ENCODE measurements around the gene CBR1.
"Not testable (repeated sequence)": the region's sequence is repeated elsewhere in the genome, so short reads cannot be mapped to it uniquely, and the experiment has no call there.

Gene CBR1

DNA sequence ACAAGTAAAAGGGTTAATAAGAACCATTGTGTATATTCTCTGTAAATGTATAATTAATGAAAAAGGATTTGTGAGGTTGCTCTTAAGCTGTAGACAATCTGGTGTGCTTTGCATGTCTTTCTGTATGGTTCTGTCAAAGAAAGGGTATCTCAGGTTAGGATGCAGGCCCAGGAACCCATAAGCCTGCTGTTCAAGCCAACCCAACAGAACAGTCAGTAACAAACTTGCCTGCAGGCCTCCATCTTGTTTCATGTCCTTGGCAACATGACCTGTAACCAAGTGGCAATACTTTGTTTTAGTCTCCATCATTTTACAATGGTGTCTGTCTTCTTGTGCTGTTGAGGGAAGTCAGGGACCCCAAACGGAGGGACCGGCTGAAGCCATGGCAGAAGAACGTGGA lies 29.2 kb downstream of the CBR1 start:
- Histone ChIP-seq H3K79me2 (ENCODE audit: control insufficient read depth, insufficient read depth, low read length, unreplicated experiment) (no peaks in the 10 kb centered on the region), H2AFZ (ENCODE audit: low read length, unreplicated experiment) (no peak overlapping the region), H3K4me3 (ENCODE audit: low read depth, low read length) (no peak overlapping the region), H3K4me1 (ENCODE audit: control insufficient read depth, insufficient read depth, low read length, unreplicated experiment) (no peaks in the 10 kb centered on the region), H3K27ac (ENCODE audit: low read depth, low read length) (no peak overlapping the region), H3K36me3 (ENCODE audit: insufficient read depth, low read length) (no peaks in the 10 kb centered on the region), H3K27me3 (ENCODE audit: insufficient read depth, low read length) (peaks cover 4% of the 10 kb centered on the region; the same call in 1 of the 2 replicates)

DNA sequence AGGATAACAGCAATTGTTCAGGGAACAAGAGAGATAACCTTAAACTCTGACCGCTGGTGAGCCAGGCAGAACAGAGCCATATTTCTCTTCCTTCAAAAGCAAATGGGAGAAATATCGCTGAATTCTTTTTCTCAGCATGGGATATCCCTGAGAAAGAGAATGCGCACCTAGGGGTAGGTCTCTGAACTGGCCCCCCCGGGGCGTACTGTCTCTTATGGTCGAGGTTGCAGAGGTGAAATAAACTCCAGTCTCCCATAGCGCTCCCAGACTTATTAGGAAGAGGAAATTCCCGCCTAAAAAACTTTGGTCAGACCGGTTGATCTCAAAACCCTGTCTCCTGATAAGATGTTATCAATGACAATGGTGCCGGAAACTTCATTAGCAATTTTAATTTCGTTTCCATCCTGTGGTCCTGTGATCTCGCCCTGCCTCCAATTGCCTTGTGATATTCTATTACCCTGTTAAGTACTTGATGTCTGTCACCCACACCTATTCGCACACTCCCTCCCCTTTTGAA lies 29.9 kb downstream of the CBR1 start:
- not testable (repeated sequence) for H3K36me3 ChIP-seq (ENCODE audit: insufficient read depth, low read length); H3K27ac ChIP-seq (ENCODE audit: low read depth, low read length); H3K4me3 ChIP-seq (ENCODE audit: low read depth, low read length); H2AFZ ChIP-seq (ENCODE audit: low read length, unreplicated experiment); H3K27me3 ChIP-seq (ENCODE audit: insufficient read depth, low read length); H3K4me1 ChIP-seq (ENCODE audit: control insufficient read depth, insufficient read depth, low read length, unreplicated experiment); H3K79me2 ChIP-seq (ENCODE audit: control insufficient read depth, insufficient read depth, low read length, unreplicated experiment)

DNA sequence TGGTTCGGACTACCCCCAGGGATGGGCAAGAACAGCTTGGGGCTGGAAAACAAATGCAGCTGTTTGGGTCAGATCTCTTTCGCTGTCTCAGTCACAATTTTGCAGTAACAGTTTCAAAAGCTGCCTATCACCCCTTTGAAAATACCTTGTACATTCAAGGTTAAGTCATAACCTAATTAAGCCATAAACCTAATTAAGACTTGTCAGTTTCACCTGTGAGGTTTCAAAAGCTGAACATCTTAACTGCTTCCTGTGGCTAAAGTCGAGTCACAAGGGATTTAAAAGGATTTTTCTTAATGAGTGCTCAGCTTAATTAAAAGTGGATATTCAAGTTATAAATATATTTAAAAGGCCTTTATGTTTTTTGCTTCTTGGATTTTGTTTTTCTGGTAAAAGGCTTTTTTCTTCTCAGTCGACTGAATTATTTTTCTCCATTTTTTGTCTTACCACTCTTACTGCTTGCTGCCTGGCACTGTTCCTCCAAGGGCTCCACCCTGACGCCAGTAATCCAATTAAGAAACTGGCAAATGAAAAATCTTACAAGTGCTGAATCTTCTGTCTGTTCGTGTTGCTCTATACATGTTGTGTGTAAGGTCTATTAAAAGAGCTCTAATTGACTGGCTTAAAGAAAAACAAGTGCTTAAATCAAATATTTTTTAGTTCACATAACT lies 31.3 kb downstream of the CBR1 start:
- H2AFZ ChIP-seq (ENCODE audit: low read length, unreplicated experiment): no peak overlapping the region

DNA sequence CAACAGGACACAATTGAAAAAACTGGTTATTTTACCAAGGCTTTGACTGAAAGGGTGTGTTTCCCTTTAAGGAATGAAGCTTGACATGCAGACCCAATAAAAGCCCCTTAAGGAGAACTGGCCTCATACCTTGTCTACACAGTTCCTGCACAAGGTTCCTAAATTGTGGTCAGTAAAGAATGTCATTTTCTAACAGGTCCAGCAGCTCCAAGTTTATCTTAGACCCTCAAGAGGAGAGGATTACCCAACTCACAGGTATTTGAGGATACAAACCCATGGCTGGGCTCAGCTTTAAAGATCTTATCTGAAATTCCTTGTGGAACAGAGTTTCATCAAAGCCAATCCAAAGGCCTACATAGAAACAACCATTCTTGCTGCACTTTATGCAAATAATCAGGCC lies 33.6 kb downstream of the CBR1 start:
- Histone ChIP-seq H3K27me3 (ENCODE audit: insufficient read depth, low read length) (peaks cover 31% of the 10 kb centered on the region), H3K4me3 (ENCODE audit: low read depth, low read length) (no peak overlapping the region), H3K79me2 (ENCODE audit: control insufficient read depth, insufficient read depth, low read length, unreplicated experiment) (no peaks in the 10 kb centered on the region), H3K27ac (ENCODE audit: low read depth, low read length) (no peak overlapping the region), H3K36me3 (ENCODE audit: insufficient read depth, low read length) (no peaks in the 10 kb centered on the region), H3K4me1 (ENCODE audit: control insufficient read depth, insufficient read depth, low read length, unreplicated experiment) (no peaks in the 10 kb centered on the region), H2AFZ (ENCODE audit: low read length, unreplicated experiment) (no peak overlapping the region)

More for the DNA sequence above, 31.3 kb downstream of the CBR1 start:
- Histone ChIP-seq H3K27me3 (ENCODE audit: insufficient read depth, low read length) (peaks cover 22% of the 10 kb centered on the region), H3K4me3 (ENCODE audit: low read depth, low read length) (no peak overlapping the region), H3K79me2 (ENCODE audit: control insufficient read depth, insufficient read depth, low read length, unreplicated experiment) (no peaks in the 10 kb centered on the region), H3K27ac (ENCODE audit: low read depth, low read length) (no peak overlapping the region), H3K4me1 (ENCODE audit: control insufficient read depth, insufficient read depth, low read length, unreplicated experiment) (no peaks in the 10 kb centered on the region), H3K36me3 (ENCODE audit: insufficient read depth, low read length) (no peaks in the 10 kb centered on the region)

DNA sequence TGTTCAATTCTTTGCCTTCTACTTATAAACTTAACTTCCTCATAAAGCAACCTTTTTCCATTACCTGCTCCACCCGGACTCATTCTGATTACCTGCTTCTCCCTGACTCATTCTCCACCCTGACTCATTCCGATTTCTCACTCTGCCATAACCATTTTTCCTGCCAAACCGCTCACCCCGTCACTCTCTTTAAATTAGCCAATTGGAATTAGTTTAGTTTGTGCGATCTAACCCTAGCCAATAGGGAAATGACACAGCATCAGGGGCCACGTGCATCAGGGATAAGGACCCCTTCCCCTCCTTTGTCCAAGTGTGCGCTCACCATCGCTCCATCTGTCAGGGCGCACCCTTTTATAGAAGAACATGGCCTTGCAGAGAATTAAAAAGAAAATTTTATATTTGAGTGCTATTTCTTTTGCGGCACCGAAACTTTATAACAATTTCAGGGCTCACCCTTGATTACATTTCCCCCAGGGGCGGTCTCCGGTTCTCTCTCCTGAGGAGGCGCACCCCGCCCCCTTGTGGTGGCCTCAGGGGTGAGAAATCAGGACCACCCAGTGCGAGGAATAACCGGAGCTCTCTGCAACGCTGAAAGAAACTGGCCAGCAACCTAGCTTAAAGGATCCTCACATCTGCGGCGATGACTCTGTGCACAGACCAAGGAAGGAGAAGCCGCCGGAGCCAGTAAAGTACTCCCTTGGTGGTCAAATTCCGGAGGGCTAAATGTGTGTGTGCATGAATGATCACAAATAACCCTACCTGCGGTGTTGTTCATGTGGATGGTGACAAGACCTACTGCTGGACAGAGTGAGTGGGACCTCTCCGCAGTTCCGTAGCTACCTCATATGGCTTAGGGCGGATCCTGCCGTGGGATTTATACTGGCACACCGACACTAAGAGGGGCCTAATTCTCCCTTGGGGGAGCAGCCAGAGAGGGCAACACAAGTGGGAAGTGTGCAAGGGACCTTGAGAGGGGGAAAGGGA lies 34.8 kb downstream of the CBR1 start:
- no peak overlapping the region for H3K4me3 ChIP-seq (ENCODE audit: low read depth, low read length)
- peaks cover 31% of the 10 kb centered on the region for H3K27me3 ChIP-seq (ENCODE audit: insufficient read depth, low read length)
- H3K79me2 ChIP-seq (ENCODE audit: control insufficient read depth, insufficient read depth, low read length, unreplicated experiment): no peaks in the 10 kb centered on the region
- no peaks in the 10 kb centered on the region for H3K36me3 ChIP-seq (ENCODE audit: insufficient read depth, low read length)
- H3K4me1 ChIP-seq (ENCODE audit: control insufficient read depth, insufficient read depth, low read length, unreplicated experiment): no peaks in the 10 kb centered on the region
- no peak overlapping the region for H3K27ac ChIP-seq (ENCODE audit: low read depth, low read length)
- no peak overlapping the region for H2AFZ ChIP-seq (ENCODE audit: low read length, unreplicated experiment)

DNA sequence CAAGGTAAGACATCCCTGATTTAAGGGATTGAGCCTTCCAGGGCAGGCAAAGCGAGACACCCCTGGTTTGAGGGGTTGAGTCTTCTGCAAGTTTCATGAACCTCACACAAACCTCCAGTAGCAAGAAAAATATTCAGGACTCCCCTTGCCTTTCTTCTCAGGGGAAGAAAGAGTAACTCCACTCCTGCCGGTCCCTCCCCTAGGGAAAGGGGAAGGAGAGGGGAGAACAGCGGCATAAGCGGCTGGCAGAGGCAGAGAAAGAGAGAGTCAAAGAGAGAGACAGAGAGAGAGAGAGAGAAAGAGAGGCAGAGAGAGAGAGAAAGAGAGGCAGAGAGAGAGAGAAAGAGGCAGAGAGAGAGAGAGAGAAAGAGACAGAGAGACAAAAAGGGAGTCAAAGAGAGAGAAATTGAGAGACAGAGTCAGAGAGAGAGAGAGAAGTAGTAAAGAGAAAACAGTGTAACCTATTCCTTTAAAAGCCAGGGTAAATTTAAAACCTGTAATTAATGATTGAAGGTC lies 35.6 kb downstream of the CBR1 start:
- Histone ChIP-seq H2AFZ (ENCODE audit: low read length, unreplicated experiment) (no peak overlapping the region), H3K4me1 (ENCODE audit: control insufficient read depth, insufficient read depth, low read length, unreplicated experiment) (no peaks in the 10 kb centered on the region), H3K36me3 (ENCODE audit: insufficient read depth, low read length) (no peaks in the 10 kb centered on the region), H3K79me2 (ENCODE audit: control insufficient read depth, insufficient read depth, low read length, unreplicated experiment) (no peaks in the 10 kb centered on the region), H3K27me3 (ENCODE audit: insufficient read depth, low read length) (peaks cover 29% of the 10 kb centered on the region), H3K27ac (ENCODE audit: low read depth, low read length) (no peak overlapping the region), H3K4me3 (ENCODE audit: low read depth, low read length) (no peak overlapping the region)

DNA sequence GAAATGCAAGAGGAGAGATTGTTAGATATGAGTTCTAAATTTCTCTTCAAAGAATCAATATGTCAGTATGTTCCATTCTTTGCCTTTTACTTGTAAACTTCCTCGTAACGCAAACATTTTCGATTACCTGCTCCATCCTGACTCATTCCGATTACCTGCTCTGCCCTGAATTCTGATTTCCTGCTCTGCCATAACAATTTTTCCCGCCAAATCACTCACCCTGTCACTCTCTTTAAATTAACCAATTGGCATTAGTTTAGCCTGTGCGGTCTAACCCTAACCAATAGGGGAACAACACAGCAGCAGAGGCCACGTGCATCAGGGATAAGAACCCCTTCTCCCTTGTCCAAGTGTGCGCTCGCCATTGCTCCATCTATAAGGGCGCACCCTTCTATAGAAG lies 40.0 kb downstream of the CBR1 start:
- no peak overlapping the region for H3K4me3 ChIP-seq (ENCODE audit: low read depth, low read length)
- H3K79me2 ChIP-seq (ENCODE audit: control insufficient read depth, insufficient read depth, low read length, unreplicated experiment): no peaks in the 10 kb centered on the region
- peaks cover 7% of the 10 kb centered on the region for H3K4me1 ChIP-seq (ENCODE audit: control insufficient read depth, insufficient read depth, low read length, unreplicated experiment)
- no peaks in the 10 kb centered on the region for H3K36me3 ChIP-seq (ENCODE audit: insufficient read depth, low read length)
- H3K27ac ChIP-seq (ENCODE audit: low read depth, low read length): no peak overlapping the region
- H3K27me3 ChIP-seq (ENCODE audit: insufficient read depth, low read length): peaks cover 22% of the 10 kb centered on the region
- H2AFZ ChIP-seq (ENCODE audit: low read length, unreplicated experiment): no peak overlapping the region

DNA sequence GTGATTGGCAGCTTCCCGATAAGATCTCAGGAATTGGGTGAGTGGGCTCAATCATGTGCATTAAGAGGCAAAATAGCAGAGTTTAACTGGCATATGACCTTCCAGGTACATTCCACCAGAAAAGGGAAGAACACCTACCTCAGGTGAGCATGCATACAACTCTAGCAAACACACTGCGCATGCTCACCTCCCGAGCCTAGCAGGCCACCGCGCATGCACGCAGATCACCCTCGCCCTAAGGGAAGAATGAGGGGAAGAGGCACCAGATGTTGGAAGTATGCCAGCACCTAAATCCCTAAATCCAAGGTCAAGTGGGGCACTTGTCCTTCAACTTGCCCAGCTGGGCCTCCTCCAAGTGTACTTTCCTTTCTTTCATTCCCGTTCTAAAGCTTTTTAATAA lies 41.4 kb downstream of the CBR1 start:
- no peak overlapping the region for H2AFZ ChIP-seq (ENCODE audit: low read length, unreplicated experiment)
- peaks cover 8% of the 10 kb centered on the region for H3K27me3 ChIP-seq (ENCODE audit: insufficient read depth, low read length)
- no peaks in the 10 kb centered on the region for H3K36me3 ChIP-seq (ENCODE audit: insufficient read depth, low read length)
- no peak overlapping the region for H3K27ac ChIP-seq (ENCODE audit: low read depth, low read length)
- H3K79me2 ChIP-seq (ENCODE audit: control insufficient read depth, insufficient read depth, low read length, unreplicated experiment): no peaks in the 10 kb centered on the region
- H3K4me3 ChIP-seq (ENCODE audit: low read depth, low read length): no peak overlapping the region
- peaks cover 7% of the 10 kb centered on the region for H3K4me1 ChIP-seq (ENCODE audit: control insufficient read depth, insufficient read depth, low read length, unreplicated experiment)

DNA sequence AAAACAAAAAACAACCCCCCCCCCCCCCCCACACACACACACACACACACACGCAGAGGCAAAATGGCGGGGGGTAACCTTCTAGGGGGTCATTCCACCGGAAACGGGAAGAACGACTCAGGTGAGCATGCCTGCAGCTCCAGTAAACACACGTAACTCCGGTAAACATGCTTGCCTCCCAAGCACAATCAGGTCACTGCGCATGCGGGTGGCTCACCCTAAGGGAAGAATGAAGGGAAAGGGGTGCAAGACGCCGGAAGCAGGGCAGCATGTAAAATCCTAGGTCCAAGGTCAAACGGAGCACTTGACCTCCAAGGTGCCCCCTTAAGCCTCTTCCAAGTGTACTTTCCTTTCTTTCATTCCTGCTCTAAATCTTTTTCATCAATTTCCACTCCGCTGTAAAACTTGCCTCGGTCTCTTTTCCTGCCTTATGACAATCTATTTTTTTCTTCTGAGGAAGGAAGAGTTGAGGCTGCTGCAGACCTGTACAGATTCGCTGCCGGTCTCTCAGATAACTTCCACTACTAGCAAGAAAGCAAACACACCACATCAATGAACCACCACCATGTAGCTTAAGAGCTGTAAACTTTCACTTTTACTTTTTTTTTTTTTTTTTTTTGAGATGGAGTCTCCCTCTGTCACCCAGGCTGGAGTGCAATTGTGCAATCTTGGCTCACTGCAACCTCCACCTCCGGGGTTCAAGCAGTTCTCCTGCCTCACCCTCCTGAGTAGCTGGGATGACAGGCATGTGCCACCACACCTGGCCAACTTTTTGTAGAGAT lies 44.0 kb downstream of the CBR1 start:
- Histone ChIP-seq H3K79me2 (ENCODE audit: control insufficient read depth, insufficient read depth, low read length, unreplicated experiment) (no peaks in the 10 kb centered on the region), H2AFZ (ENCODE audit: low read length, unreplicated experiment) (peak overlapping the region; percentile 80), H3K4me3 (ENCODE audit: low read depth, low read length) (peak overlapping the region; percentile 58), H3K27me3 (ENCODE audit: insufficient read depth, low read length) (no peaks in the 10 kb centered on the region), H3K4me1 (ENCODE audit: control insufficient read depth, insufficient read depth, low read length, unreplicated experiment) (peaks cover 7% of the 10 kb centered on the region), H3K27ac (ENCODE audit: low read depth, low read length) (no peak overlapping the region), H3K36me3 (ENCODE audit: insufficient read depth, low read length) (no peaks in the 10 kb centered on the region)

DNA sequence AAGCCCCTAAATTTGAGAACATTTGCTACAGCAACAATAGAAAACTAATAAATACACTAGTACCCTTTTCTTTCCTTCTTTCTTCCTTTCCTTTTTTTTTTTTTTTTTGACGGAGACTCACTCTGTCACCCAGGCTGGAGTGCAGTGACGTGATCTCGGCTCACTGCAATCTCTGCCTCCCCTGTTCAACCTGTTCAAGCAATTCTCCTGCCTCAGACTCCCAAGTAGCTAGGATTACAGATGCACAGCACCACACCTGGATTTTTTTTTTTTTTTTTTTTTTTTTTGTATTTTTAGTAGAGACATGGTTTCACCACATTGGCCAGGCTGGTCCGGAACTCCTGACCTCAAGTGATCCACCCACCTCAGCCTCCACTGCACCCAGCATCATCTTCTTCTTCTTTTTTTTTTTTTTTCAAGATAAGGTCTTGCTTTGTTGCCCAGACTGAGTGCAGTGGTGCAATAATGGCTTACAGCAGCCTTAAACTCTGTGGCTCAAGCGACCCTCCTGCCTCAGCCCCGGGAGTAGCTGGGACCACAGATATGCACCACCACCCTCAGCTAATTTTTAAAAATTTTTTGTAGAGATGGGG lies 45.4 kb downstream of the CBR1 start:
- Histone ChIP-seq H3K27ac (ENCODE audit: low read depth, low read length) (no peak overlapping the region), H3K4me1 (ENCODE audit: control insufficient read depth, insufficient read depth, low read length, unreplicated experiment) (peaks cover 7% of the 10 kb centered on the region), H2AFZ (ENCODE audit: low read length, unreplicated experiment) (no peak overlapping the region)

More for the DNA sequence above, 45.4 kb downstream of the CBR1 start:
- Histone ChIP-seq H3K79me2 (ENCODE audit: control insufficient read depth, insufficient read depth, low read length, unreplicated experiment) (no peaks in the 10 kb centered on the region), H3K27me3 (ENCODE audit: insufficient read depth, low read length) (no peaks in the 10 kb centered on the region), H3K4me3 (ENCODE audit: low read depth, low read length) (no peak overlapping the region), H3K36me3 (ENCODE audit: insufficient read depth, low read length) (no peaks in the 10 kb centered on the region)

Measured in ACC112 (cell line).